GM23338 (cell line): ENCODE measurements around the gene TAF3. TPM values are rescaled to one million over a fixed set of nuclear protein-coding genes. Genes with fewer than 3 reads are reported as not detected.

ENCODE experiments used
- ATAC-seq: fragments of 200-7000 bp; cut with Tn5 transposase; 3 replicates; pipeline ENCODE4 v1.9.1; 2020
- DNase-seq: peaks from one replicate; pipeline ENCODE4 v3.0.0-alpha.2; 2015; ENCODE audit warnings: low spot score
- H2AFZ ChIP-seq: fragments of 200-600 bp; sonication (generic); 2 replicates; pipeline ENCODE4 v1.8.0; 2016; ENCODE audit warnings: antibody characterized with exemption, mild to moderate bottlenecking, moderate library complexity
- H3F3A ChIP-seq: fragments of 200-600 bp; sonication (generic); replicated peaks from 2 replicates; pipeline ENCODE4 v1.8.0; 2017; ENCODE audit warnings: antibody characterized with exemption, mixed run types, low read depth
- H3K27ac ChIP-seq: fragments of 200-600 bp; sonication (generic); 2 replicates; pipeline ENCODE4 v1.6.1; 2016; ENCODE audit warnings: low read depth
- H3K27me3 ChIP-seq: fragments of 200-600 bp; sonication (generic); 2 replicates; pipeline ENCODE4 v1.8.0; 2016; ENCODE audit warnings: mild to moderate bottlenecking, mixed run types, moderate library complexity; ENCODE audit not compliant: insufficient read depth
- H3K36me3 ChIP-seq: fragments of 200-600 bp; sonication (generic); 2 replicates; pipeline ENCODE4 v1.8.0; 2016; ENCODE audit warnings: mild to moderate bottlenecking; ENCODE audit not compliant: insufficient read depth
- H3K4me1 ChIP-seq: fragments of 200-600 bp; sonication (generic); 2 replicates; pipeline ENCODE4 v1.8.0; 2016; ENCODE audit warnings: mild to moderate bottlenecking, moderate library complexity; ENCODE audit not compliant: insufficient read depth
- H3K4me2 ChIP-seq: fragments of 200-600 bp; sonication (generic); 2 replicates; pipeline ENCODE4 v1.7.1; 2017; ENCODE audit warnings: mixed run types
- H3K4me3 ChIP-seq: fragments of 200-600 bp; sonication (generic); 2 replicates; pipeline ENCODE4 v1.6.1; 2016; ENCODE audit warnings: mixed run types
- H3K79me2 ChIP-seq: fragments of 200-600 bp; sonication (generic); replicated peaks from 2 replicates; pipeline ENCODE4 v1.8.0; 2017; ENCODE audit warnings: mild to moderate bottlenecking; ENCODE audit not compliant: insufficient read depth
- H3K9me2 ChIP-seq: fragments of 200-600 bp; sonication (generic); 2 replicates; pipeline ENCODE4 v1.8.0; 2017; ENCODE audit not compliant: insufficient read depth
- H4K20me1 ChIP-seq: fragments of 200-600 bp; sonication (generic); replicated peaks from 2 replicates; pipeline ENCODE4 v1.8.0; 2017; ENCODE audit warnings: mild to moderate bottlenecking; ENCODE audit not compliant: insufficient read depth
- H3K27ac Mint-ChIP-seq: 2 replicates; pipeline ENCODE4 v1.8.0; 2020; ENCODE audit warnings: inconsistent platforms, mild to moderate bottlenecking, moderate library complexity, mixed read lengths
- H3K27me3 Mint-ChIP-seq: 3 replicates; pipeline ENCODE4 v1.8.0; 2022; ENCODE audit warnings: low read depth, mild to moderate bottlenecking, moderate library complexity, mixed read lengths, inconsistent platforms; ENCODE audit not compliant: insufficient read depth, poor library complexity
- H3K36me3 Mint-ChIP-seq: 3 replicates; pipeline ENCODE4 v1.8.0; 2021; ENCODE audit warnings: low read depth, mild to moderate bottlenecking, inconsistent platforms, moderate library complexity, mixed read lengths
- H3K4me1 Mint-ChIP-seq: 3 replicates; pipeline ENCODE4 v1.8.0; 2020; ENCODE audit warnings: mild to moderate bottlenecking, inconsistent platforms, mixed read lengths
- H3K4me3 Mint-ChIP-seq: 3 replicates; pipeline ENCODE4 v1.8.0; 2021; ENCODE audit warnings: moderate library complexity, mild to moderate bottlenecking, inconsistent platforms, mixed read lengths
- H3K9me3 Mint-ChIP-seq: 3 replicates; pipeline ENCODE4 v1.8.0; 2020; ENCODE audit warnings: moderate library complexity, mild to moderate bottlenecking, inconsistent platforms, mixed read lengths
- CREB1 ChIP-seq: fragments of 250-450 bp; sonication (Bioruptor Pico); IDR thresholded peaks from 2 replicates; pipeline ENCODE4 v1.5.0; 2020; ENCODE audit warnings: low read depth, mild to moderate bottlenecking, moderate library complexity
- EZH2 ChIP-seq: fragments of 200-600 bp; sonication (generic); IDR thresholded peaks from one replicate; pipeline ENCODE4 v1.8.0; 2017; ENCODE audit warnings: antibody characterized with exemption, mild to moderate bottlenecking, low read depth; ENCODE audit not compliant: unreplicated experiment
- EZH2phosphoT487 ChIP-seq: fragments of 200-600 bp; sonication (generic); IDR thresholded peaks from one replicate; pipeline ENCODE4 v1.8.1; 2018; ENCODE audit warnings: antibody characterized with exemption; ENCODE audit not compliant: unreplicated experiment
- JUNB ChIP-seq: IDR thresholded peaks from one replicate; pipeline ENCODE4 v1.6.1; 2016; ENCODE audit warnings: antibody characterized with exemption; ENCODE audit not compliant: unreplicated experiment
- NANOG ChIP-seq: IDR thresholded peaks from 2 replicates; pipeline ENCODE4 v1.6.1; 2016; ENCODE audit warnings: antibody characterized with exemption, borderline replicate concordance
- POLR2AphosphoS5 ChIP-seq: IDR thresholded peaks from 2 replicates; pipeline ENCODE4 v1.6.1; 2016; ENCODE audit warnings: antibody characterized with exemption, low read depth
- STAT1 ChIP-seq: IDR thresholded peaks from one replicate; pipeline ENCODE4 v1.6.1; 2016; ENCODE audit warnings: antibody characterized with exemption; ENCODE audit not compliant: unreplicated experiment
- ZNF114 ChIP-seq: fragments of 250-450 bp; sonication (Bioruptor Pico); IDR thresholded peaks from 2 replicates; pipeline ENCODE4 v1.5.0; 2020; ENCODE audit warnings: mild to moderate bottlenecking, moderate library complexity
- ZNF331 ChIP-seq: fragments of 250-450 bp; sonication (Bioruptor Pico); IDR thresholded peaks from 2 replicates; pipeline ENCODE4 v1.5.0; 2020; ENCODE audit warnings: low read depth, mild to moderate bottlenecking, moderate library complexity
- polyA plus RNA-seq: library from polyadenylated mRNA; unstranded; fragments of >200 nt; fragmentation: Nextera tagmentation; extraction: Ambion mirVana; gene quantifications from 2 replicates; pipeline ENCODE4 v1.2.1, GENCODE V29; 2016
- total RNA-seq: library from RNA; depleted of rRNA; stranded (reverse); fragments of >200 nt; shearing (Covaris generic); gene quantifications from 2 replicates; pipeline ENCODE4 v1.2.3, GENCODE V29; 2014
- TF ChIP-seq, protein P1 (sequence below): fragments of 250-450 bp; sonication (Bioruptor Pico); IDR thresholded peaks from 2 replicates; pipeline ENCODE4 v1.5.0; 2020; ENCODE audit warnings: mild to moderate bottlenecking, moderate library complexity
- TF ChIP-seq, protein P2 (sequence below): IDR thresholded peaks from 2 replicates; pipeline ENCODE4 v1.6.1; 2016; ENCODE audit warnings: antibody characterized with exemption
- TF ChIP-seq, protein P3 (sequence below), 2 experiments: fragments of 200-600 bp in 1 of 2; sonication (generic) in 1 of 2; conservative IDR thresholded peaks; 2 replicates each; pipeline versions ENCODE4 v1.5.1 to v1.6.1; 2016 to 2017; ENCODE audit warnings: antibody characterized with exemption in 2 of 2, low read depth in 2 of 2, mild to moderate bottlenecking in 2 of 2, moderate library complexity in 1 of 2
- TF ChIP-seq, protein P4 (sequence below): IDR thresholded peaks from one replicate; pipeline ENCODE4 v1.6.1; 2018; ENCODE audit warnings: antibody characterized with exemption; ENCODE audit not compliant: unreplicated experiment

The TAF3 gene
- total and polyA plus RNA-seq, 2 experiments from 2014 or later = 6.4 to 15.2 TPM

DNA sequence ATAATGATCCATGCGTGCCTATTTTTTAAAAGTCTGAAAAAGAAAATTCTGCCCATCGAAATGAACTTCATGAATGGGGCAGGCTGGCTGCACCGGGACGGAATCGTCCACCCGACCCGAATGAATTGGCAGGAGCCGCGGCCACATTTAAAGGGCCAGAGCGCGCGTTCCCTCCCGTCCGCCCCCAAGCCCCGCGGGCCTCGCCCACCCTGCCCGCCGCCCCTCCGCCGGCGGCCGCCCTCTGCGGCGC is 235.9 kb downstream of the TAF3 start:
- Histone ChIP-seq H3K4me1 (peaks cover 44% of the 10 kb centered on the region), H2AFZ (0 out of 2 replicates have a peak overlapping the region, but pooled peaks have one; percentile 29), H3K27ac (no peak overlapping the region), H3K9me2 (no peaks in the 10 kb centered on the region), H3K27me3 (peaks cover 97% of the 10 kb centered on the region), H3K79me2 (no peaks in the 10 kb centered on the region), H3F3A (peaks cover 34% of the 10 kb centered on the region), H3K4me3 (peak overlapping the region; percentile 60), H4K20me1 (no peaks in the 10 kb centered on the region; the same call in 1 of the 2 replicates), H3K36me3 (no peaks in the 10 kb centered on the region), H3K4me2 (peak overlapping the region; percentile 99)
- TF ChIP-seq, protein P1, sequence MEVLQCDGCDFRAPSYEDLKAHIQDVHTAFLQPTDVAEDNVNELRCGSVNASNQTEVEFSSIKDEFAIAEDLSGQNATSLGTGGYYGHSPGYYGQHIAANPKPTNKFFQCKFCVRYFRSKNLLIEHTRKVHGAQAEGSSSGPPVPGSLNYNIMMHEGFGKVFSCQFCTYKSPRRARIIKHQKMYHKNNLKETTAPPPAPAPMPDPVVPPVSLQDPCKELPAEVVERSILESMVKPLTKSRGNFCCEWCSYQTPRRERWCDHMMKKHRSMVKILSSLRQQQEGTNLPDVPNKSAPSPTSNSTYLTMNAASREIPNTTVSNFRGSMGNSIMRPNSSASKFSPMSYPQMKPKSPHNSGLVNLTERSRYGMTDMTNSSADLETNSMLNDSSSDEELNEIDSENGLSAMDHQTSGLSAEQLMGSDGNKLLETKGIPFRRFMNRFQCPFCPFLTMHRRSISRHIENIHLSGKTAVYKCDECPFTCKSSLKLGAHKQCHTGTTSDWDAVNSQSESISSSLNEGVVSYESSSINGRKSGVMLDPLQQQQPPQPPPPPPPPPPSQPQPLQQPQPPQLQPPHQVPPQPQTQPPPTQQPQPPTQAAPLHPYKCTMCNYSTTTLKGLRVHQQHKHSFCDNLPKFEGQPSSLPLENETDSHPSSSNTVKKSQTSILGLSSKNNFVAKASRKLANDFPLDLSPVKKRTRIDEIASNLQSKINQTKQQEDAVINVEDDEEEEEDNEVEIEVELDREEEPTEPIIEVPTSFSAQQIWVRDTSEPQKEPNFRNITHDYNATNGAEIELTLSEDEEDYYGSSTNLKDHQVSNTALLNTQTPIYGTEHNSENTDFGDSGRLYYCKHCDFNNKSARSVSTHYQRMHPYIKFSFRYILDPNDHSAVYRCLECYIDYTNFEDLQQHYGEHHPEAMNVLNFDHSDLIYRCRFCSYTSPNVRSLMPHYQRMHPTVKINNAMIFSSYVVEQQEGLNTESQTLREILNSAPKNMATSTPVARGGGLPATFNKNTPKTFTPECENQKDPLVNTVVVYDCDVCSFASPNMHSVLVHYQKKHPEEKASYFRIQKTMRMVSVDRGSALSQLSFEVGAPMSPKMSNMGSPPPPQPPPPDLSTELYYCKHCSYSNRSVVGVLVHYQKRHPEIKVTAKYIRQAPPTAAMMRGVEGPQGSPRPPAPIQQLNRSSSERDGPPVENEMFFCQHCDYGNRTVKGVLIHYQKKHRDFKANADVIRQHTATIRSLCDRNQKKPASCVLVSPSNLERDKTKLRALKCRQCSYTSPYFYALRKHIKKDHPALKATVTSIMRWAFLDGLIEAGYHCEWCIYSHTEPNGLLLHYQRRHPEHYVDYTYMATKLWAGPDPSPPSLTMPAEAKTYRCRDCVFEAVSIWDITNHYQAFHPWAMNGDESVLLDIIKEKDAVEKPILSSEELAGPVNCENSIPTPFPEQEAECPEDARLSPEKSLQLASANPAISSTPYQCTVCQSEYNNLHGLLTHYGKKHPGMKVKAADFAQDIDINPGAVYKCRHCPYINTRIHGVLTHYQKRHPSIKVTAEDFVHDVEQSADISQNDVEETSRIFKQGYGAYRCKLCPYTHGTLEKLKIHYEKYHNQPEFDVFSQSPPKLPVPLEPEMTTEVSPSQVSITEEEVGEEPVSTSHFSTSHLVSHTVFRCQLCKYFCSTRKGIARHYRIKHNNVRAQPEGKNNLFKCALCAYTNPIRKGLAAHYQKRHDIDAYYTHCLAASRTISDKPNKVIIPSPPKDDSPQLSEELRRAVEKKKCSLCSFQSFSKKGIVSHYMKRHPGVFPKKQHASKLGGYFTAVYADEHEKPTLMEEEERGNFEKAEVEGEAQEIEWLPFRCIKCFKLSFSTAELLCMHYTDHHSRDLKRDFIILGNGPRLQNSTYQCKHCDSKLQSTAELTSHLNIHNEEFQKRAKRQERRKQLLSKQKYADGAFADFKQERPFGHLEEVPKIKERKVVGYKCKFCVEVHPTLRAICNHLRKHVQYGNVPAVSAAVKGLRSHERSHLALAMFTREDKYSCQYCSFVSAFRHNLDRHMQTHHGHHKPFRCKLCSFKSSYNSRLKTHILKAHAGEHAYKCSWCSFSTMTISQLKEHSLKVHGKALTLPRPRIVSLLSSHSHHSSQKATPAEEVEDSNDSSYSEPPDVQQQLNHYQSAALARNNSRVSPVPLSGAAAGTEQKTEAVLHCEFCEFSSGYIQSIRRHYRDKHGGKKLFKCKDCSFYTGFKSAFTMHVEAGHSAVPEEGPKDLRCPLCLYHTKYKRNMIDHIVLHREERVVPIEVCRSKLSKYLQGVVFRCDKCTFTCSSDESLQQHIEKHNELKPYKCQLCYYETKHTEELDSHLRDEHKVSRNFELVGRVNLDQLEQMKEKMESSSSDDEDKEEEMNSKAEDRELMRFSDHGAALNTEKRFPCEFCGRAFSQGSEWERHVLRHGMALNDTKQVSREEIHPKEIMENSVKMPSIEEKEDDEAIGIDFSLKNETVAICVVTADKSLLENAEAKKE (CRISPR knock-in tag) = no peak
- TF ChIP-seq, protein P2, sequence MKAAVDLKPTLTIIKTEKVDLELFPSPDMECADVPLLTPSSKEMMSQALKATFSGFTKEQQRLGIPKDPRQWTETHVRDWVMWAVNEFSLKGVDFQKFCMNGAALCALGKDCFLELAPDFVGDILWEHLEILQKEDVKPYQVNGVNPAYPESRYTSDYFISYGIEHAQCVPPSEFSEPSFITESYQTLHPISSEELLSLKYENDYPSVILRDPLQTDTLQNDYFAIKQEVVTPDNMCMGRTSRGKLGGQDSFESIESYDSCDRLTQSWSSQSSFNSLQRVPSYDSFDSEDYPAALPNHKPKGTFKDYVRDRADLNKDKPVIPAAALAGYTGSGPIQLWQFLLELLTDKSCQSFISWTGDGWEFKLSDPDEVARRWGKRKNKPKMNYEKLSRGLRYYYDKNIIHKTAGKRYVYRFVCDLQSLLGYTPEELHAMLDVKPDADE = no peak
- no peak for TF ChIP-seq STAT1
- no peak for TF ChIP-seq EZH2
- TF ChIP-seq, protein P3, sequence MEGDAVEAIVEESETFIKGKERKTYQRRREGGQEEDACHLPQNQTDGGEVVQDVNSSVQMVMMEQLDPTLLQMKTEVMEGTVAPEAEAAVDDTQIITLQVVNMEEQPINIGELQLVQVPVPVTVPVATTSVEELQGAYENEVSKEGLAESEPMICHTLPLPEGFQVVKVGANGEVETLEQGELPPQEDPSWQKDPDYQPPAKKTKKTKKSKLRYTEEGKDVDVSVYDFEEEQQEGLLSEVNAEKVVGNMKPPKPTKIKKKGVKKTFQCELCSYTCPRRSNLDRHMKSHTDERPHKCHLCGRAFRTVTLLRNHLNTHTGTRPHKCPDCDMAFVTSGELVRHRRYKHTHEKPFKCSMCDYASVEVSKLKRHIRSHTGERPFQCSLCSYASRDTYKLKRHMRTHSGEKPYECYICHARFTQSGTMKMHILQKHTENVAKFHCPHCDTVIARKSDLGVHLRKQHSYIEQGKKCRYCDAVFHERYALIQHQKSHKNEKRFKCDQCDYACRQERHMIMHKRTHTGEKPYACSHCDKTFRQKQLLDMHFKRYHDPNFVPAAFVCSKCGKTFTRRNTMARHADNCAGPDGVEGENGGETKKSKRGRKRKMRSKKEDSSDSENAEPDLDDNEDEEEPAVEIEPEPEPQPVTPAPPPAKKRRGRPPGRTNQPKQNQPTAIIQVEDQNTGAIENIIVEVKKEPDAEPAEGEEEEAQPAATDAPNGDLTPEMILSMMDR (conservative IDR thresholded peaks at IDR 0.05; ENCODE audit: low read depth in 2 of 2) = no peak
- no peak for TF ChIP-seq CREB1 (CRISPR knock-in tag)
- no peak for TF ChIP-seq ZNF114 (CRISPR knock-in tag)
- TF ChIP-seq ZNF331 (CRISPR knock-in tag) = no peak
- TF ChIP-seq, protein P4, sequence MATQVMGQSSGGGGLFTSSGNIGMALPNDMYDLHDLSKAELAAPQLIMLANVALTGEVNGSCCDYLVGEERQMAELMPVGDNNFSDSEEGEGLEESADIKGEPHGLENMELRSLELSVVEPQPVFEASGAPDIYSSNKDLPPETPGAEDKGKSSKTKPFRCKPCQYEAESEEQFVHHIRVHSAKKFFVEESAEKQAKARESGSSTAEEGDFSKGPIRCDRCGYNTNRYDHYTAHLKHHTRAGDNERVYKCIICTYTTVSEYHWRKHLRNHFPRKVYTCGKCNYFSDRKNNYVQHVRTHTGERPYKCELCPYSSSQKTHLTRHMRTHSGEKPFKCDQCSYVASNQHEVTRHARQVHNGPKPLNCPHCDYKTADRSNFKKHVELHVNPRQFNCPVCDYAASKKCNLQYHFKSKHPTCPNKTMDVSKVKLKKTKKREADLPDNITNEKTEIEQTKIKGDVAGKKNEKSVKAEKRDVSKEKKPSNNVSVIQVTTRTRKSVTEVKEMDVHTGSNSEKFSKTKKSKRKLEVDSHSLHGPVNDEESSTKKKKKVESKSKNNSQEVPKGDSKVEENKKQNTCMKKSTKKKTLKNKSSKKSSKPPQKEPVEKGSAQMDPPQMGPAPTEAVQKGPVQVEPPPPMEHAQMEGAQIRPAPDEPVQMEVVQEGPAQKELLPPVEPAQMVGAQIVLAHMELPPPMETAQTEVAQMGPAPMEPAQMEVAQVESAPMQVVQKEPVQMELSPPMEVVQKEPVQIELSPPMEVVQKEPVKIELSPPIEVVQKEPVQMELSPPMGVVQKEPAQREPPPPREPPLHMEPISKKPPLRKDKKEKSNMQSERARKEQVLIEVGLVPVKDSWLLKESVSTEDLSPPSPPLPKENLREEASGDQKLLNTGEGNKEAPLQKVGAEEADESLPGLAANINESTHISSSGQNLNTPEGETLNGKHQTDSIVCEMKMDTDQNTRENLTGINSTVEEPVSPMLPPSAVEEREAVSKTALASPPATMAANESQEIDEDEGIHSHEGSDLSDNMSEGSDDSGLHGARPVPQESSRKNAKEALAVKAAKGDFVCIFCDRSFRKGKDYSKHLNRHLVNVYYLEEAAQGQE = no peak
- TF ChIP-seq NANOG = no peak
- TF ChIP-seq POLR2AphosphoS5 = no peak
- TF ChIP-seq EZH2phosphoT487 = no peak
- no peak for TF ChIP-seq JUNB
- Mint-ChIP-seq H3K27me3 (peaks cover 91% of the 10 kb centered on the region), H3K36me3 (peaks cover 2% of the 10 kb centered on the region; the same call in 1 of the 3 replicates), H3K27ac (no peak overlapping the region), H3K4me3 (peak overlapping the region; percentile 77), H3K4me1 (peaks cover 53% of the 10 kb centered on the region), H3K9me3 (no peaks in the 10 kb centered on the region; the same call in 2 of the 3 replicates)
- DNase-seq (no peak), ATAC-seq (no peak)
